MCF 10A (cell line): Measurements from ENCODE around the gene PSPN. TPM values are rescaled to one million over a fixed set of nuclear protein-coding genes. Genes with fewer than 3 reads are reported as not detected.

Experiments used
- BruUV-seq: library from RNA; stranded (reverse); fragments of 400-500 nt; replicated peaks from 2 replicates; lab custom pipeline; 2021; lab: Mats Ljungman, UMichigan
- CTCF ChIA-PET: fragments of 300-600 bp; sonication (Branson Sonifier 250); formaldehyde crosslinking; extraction: SDS; loops from one replicate; lab custom pipeline; 2021; ENCODE audit warnings: antibody characterized with exemption, inconsistent platforms; lab: Yijun Ruan, JAX
- POLR2A ChIA-PET: fragments of 300-600, 350-650 bp; sonication (Branson Sonifier 250); formaldehyde crosslinking; extraction: SDS; loops from one replicate; lab custom pipeline; 2020; ENCODE audit warnings: antibody characterized with exemption, inconsistent platforms; lab: Yijun Ruan, JAX
- DNase-seq: peaks from one replicate; pipeline ENCODE4 v3.0.0-alpha.2; 2018; ENCODE audit not compliant: unreplicated experiment
- H3K27ac Mint-ChIP-seq: one replicate; pipeline ENCODE4 v1.8.0; 2022; ENCODE audit warnings: mild to moderate bottlenecking, low read depth, mixed read lengths; ENCODE audit not compliant: unreplicated experiment
- H3K27me3 Mint-ChIP-seq: one replicate; pipeline ENCODE4 v1.8.0; 2022; ENCODE audit warnings: mixed read lengths; ENCODE audit not compliant: insufficient read depth, unreplicated experiment
- H3K36me3 Mint-ChIP-seq: one replicate; pipeline ENCODE4 v1.8.0; 2022; ENCODE audit warnings: mild to moderate bottlenecking, moderate library complexity, mixed read lengths; ENCODE audit not compliant: insufficient read depth, unreplicated experiment
- H3K4me1 Mint-ChIP-seq: one replicate; pipeline ENCODE4 v1.8.0; 2022; ENCODE audit warnings: mixed read lengths; ENCODE audit not compliant: insufficient read depth, unreplicated experiment
- H3K4me3 Mint-ChIP-seq: one replicate; pipeline ENCODE4 v1.8.0; 2022; ENCODE audit warnings: mild to moderate bottlenecking, moderate library complexity, mixed read lengths; ENCODE audit not compliant: unreplicated experiment
- H3K9me3 Mint-ChIP-seq: one replicate; pipeline ENCODE4 v1.8.0; 2022; ENCODE audit warnings: mixed read lengths; ENCODE audit not compliant: unreplicated experiment
- CTCF ChIP-seq: fragments of 200-600 bp; IDR thresholded peaks from one replicate; pipeline ENCODE4 v1.8.0; 2022; ENCODE audit warnings: antibody characterized with exemption, mild to moderate bottlenecking; ENCODE audit not compliant: unreplicated experiment
- intact Hi-C: fragments of 100-400 bp; cut with micrococcal nuclease; formaldehyde crosslinking; loops from 2 replicates; pipeline ENCODE4 v1.14.1; 2022
- total RNA-seq: library from RNA; stranded (reverse); gene quantifications from 2 replicates; pipeline ENCODE4 v1.2.3, GENCODE V29; 2022

Gene PSPN
- total RNA-seq, 1 experiment from 2014 or later = 1.1 TPM

GRCh38 chr19:6376512-6377190 lies 918 bp upstream of the PSPN start:
- peaks cover 37% of the 10 kb centered on the region for H3K36me3 Mint-ChIP-seq
- intact Hi-C loops = no loop called here
- no peak for DNase-seq
- no peaks in the 10 kb centered on the region for H3K9me3 Mint-ChIP-seq
- POLR2A ChIA-PET = no interaction called here
- TF ChIP-seq CTCF = no peak
- no peaks in the 10 kb centered on the region for H3K27me3 Mint-ChIP-seq
- peaks cover 11% of the 10 kb centered on the region for H3K4me1 Mint-ChIP-seq
- BruUV-seq = no TSS peak
- CTCF ChIA-PET = no interaction called here
- H3K4me3 Mint-ChIP-seq = no peak overlapping the region
- H3K27ac Mint-ChIP-seq = no peak overlapping the region

- Mint-ChIP-seq H3K36me3 (peaks cover 42% of the 10 kb centered on the region), H3K27me3 (no peaks in the 10 kb centered on the region), H3K9me3 (no peaks in the 10 kb centered on the region), H3K4me3 (peak overlapping the region; percentile 23), H3K27ac (no peak overlapping the region), H3K4me1 (peaks cover 12% of the 10 kb centered on the region)
- no peak for TF ChIP-seq CTCF
- ChIA-PET POLR2A (interaction anchor here (0.6 kb wide), 1 partner anchor 17 kb away, joined by 3 read pairs; no protein-coding TSS in a partner anchor), CTCF (interaction anchor here (0.5 kb wide), 1 partner anchor 1808 kb away, joined by 3 read pairs; no protein-coding TSS in a partner anchor)
- intact Hi-C loops = no loop called here
- no TSS peak for BruUV-seq
- no peak for DNase-seq
Measured at GRCh38 chr19:6374711-6375410, 872 bp downstream of the PSPN start.

- no peak for TF ChIP-seq CTCF
- Mint-ChIP-seq H3K4me1 (peaks cover 19% of the 10 kb centered on the region), H3K9me3 (no peaks in the 10 kb centered on the region), H3K27me3 (no peaks in the 10 kb centered on the region), H3K4me3 (peak overlapping the region; percentile 90), H3K27ac (no peak overlapping the region), H3K36me3 (peaks cover 45% of the 10 kb centered on the region)
- no peak for DNase-seq
- CTCF ChIA-PET = no interaction called here
- TSS peak; percentile 64 for BruUV-seq
- POLR2A ChIA-PET = interaction anchor here (0.7 to 2.5 kb wide), 3 partner anchors 19 to 282 kb away, joined by 3 to 13 read pairs (median 6); partner anchors contain the start of gene GTF2F1
- intact Hi-C loops = no loop called here
Measured at GRCh38 chr19:6374161-6374709, 1.5 kb downstream of the PSPN start.

GRCh38 chr19:6373813-6374108 lies 2.0 kb downstream of the PSPN start:
- no TSS peak for BruUV-seq
- Mint-ChIP-seq H3K27me3 (no peaks in the 10 kb centered on the region), H3K4me1 (peaks cover 20% of the 10 kb centered on the region), H3K36me3 (peaks cover 44% of the 10 kb centered on the region), H3K27ac (peak overlapping the region; percentile 81), H3K9me3 (no peaks in the 10 kb centered on the region), H3K4me3 (peak overlapping the region; percentile 90)
- DNase-seq = no peak
- no peak for TF ChIP-seq CTCF
- CTCF ChIA-PET = no interaction called here
- intact Hi-C loops = no loop called here
- POLR2A ChIA-PET = interaction anchor here (0.6 to 2.5 kb wide), 4 partner anchors 19 to 282 kb away, joined by 3 to 13 read pairs (median 4); partner anchors contain the start of gene GTF2F1
